HG03108 (cell line): ENCODE data around the gene FYCO1.

Experiments
- ATAC-seq: cut with Tn5 transposase; IDR thresholded peaks from one replicate; pipeline ENCODE4 v1.9.1; 2021; ENCODE audit warnings: moderate library complexity; ENCODE audit not compliant: unreplicated experiment

FYCO1 gene

GRCh38 chr3:45944830-45945620, 50.6 kb downstream of the FYCO1 start:
- ATAC-seq = no peak

DNA sequence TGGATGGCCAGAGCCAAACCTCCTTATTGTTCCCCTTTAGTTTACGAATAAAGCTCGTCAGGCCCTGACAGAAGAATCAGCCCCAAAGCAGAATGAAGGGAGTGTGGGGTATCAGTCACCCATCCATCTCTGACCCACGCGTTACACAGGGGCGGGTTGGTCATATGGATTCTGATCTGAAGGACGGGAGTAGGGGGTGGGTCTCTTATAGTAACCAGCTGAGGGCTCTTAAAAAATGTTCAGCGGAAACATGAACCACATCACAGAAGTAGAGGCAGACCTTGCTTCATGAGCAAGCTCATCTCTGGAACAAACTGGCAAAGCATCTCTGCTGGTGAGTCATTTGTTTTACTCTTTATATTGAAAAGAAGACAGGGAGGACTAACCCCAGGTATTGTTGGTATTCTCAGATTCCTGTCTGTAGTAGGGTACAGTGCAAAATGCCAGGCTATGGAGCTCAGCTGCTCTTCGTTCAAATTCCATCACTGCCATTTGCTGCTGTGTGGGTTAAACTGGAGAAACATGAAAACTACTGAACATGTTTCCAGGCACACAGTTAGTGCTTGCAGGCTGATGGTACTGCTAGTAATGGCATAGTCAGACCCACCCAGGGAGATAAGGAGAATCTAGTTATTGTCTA, 52.3 kb downstream of the FYCO1 start, which contains the start of gene CXCR6:
Gene CXCR6, plus strand, starts transcription at position 258 of the 640 bp plus-strand sequence. CDS start 3,018 bp downstream, outside the sequence.
- no peak for ATAC-seq

DNA sequence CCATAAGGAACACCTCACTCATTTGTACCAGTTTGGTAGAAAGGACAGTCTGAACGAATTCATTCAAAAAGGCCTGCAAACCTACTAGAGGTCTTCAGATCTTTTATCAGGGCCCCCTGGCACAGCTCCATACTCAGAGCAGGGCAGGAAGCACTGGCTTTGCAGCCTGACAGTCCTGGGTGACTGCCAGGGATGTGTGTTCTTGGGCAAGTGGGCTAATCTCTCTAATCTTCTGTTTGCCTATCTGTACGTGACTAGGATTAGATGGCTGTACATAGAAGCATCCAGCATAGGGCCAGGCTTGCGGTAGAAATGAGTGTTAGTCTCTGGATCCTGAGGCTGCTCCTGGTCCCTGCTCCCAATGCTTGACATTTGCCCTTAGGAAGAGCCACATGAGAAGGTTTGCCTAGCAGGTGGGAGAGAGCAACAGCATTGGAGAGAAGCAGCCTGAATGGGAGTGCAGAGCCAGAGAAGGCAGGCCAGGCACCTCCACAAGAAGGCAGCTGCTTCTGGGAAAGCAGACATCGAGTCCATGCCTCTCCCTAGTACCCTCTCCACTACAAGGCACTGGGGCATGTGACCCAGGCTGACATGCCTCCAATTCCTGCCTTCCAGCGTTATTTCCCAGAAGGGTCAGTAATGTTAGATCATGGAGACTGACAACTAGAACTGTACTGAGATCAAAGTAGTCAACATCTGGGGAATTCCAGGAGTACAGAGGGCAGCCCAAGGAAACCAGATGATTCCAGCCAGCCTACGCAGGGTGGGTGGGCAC, 53.4 kb downstream of the FYCO1 start:
- ATAC-seq = no peak

DNA sequence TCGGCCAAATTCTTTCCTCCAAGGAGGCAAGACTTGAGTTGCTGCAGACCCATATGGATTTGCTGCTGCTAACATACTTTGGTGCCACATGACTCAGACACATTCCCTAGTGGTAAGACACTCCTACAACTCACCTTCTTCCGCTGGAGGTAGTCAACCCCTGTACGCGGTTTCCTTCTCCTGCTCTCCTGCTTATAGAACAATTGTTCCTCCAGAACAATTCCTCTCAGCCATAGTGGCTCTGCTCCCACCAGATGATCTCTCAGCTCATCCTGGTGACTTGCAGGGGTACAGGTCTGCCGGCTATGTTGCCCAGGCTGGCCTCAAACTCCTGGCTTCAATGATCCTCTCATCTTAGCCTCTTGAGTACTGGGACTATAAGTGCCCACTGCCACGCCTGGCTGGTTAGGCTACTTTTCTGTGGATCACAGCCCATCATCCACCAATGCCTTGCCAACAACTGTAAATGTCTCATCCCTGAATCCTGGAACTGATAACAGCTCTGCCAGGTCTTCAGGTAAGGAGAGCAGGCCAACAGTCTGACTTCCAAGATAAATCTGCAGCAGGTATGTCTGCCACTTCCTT, 54.8 kb downstream of the FYCO1 start:
- no peak for ATAC-seq

- ATAC-seq = no peak
These were observed 55.4 kb downstream of the FYCO1 start for GRCh38 chr3:45940004-45940780.

- ATAC-seq = no peak
These were observed 56.3 kb downstream of the FYCO1 start for GRCh38 chr3:45939341-45939771.

GRCh38 chr3:45938864-45939263, 56.8 kb downstream of the FYCO1 start:
- ATAC-seq = peak; percentile 59

GRCh38 chr3:45938043-45938435, 57.6 kb downstream of the FYCO1 start:
- ATAC-seq = no peak

DNA sequence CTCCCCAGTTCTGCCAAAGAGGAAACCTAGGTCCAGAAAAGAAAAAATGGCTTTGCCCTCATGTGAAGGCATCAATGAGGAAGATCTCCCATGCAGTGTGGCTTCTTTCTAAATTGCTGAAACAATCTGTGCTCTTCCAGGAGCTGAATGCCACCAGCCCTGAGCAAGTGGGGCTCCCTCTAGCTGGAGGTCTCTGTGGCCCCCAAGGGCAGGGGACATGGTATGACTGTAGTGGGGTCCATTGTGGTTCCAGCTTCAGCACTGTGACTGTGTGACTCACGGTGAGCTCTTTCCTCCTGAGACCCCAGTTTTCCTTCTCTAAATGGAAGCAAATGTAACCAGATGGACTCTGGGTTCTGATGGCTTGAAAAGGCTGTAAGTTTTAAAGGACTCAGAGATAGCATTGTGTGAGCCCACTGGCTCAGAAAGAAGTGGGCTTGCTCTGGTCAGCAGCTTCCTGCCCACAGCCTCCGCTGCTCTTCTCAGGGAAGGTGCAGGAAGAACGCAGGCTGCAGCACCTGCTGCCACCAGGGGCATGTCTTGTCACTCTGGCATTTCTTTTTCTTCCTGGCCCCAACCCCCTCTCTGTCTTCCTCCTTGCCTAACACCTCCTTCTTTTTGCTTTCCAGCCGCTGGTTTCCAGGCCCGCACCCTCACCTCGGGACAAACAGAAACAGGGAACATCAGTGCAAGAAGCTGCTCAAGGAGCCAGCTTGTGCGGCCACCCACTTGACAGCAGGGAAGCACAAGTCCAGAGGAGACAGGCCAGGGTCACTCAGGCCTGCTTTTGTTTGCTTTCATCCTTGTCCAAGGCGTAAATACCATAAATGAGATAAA, 58.2 kb downstream of the FYCO1 start:
- ATAC-seq = no peak

- ATAC-seq = no peak
These were observed 59.4 kb downstream of the FYCO1 start for GRCh38 chr3:45936261-45936660.

DNA sequence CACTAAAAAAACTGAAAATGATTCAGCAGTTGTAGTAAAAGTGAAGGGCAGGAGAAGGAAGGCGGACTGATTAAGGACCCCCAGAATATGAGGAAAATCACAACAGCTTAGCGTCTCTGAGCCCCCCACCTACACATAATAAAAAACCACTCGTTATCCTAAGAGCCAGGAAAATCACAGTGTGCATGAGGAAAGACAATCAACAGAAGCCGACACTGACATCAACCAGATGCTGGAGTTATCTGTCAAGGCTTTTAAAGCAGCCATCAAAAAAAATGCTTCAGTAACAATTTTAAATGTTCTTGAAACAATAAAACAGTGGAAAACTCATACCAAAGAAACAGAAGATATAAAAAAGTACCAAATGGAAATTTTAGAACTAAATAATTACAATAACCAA, 62.0 kb downstream of the FYCO1 start:
- ATAC-seq = no peak

DNA sequence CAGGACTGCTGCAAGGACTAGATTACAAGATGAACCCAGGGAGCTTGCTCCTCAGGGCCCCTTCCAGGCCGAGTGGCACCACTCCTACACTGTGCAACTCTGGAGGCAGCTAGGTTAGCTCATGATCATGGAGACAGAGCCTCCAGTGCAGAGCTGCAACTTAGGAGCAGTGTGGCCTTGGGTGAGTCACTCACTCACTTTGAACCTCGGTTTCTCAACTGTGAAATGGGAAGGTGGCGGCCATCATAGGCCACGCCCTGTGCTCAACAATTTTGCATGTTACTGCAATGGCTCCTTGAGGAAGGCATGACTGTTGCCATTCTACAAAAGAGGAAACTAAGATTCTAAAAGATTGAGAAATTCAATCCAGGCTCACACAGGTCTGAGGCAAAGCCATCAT, 63.5 kb downstream of the FYCO1 start:
- no peak for ATAC-seq

DNA sequence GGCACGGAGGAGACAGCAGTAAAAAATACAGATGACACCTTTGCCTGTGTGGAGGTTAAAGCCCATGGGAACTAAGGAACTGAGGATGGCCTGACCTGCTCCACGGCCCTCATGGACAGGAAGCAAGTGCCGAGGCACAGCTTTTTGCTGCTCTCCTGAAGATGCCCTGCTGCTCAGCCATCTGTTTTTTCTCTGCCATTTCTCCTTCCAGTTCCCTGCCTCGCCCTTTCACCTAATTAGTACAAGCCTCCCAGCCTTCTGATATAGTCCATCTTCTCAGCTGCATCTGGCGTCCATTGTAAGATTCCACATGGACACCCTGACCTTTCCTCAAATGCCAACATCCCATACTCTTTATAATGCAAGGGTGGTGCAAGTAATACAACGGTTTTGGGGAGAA, 64.1 kb downstream of the FYCO1 start:
- no peak for ATAC-seq

DNA sequence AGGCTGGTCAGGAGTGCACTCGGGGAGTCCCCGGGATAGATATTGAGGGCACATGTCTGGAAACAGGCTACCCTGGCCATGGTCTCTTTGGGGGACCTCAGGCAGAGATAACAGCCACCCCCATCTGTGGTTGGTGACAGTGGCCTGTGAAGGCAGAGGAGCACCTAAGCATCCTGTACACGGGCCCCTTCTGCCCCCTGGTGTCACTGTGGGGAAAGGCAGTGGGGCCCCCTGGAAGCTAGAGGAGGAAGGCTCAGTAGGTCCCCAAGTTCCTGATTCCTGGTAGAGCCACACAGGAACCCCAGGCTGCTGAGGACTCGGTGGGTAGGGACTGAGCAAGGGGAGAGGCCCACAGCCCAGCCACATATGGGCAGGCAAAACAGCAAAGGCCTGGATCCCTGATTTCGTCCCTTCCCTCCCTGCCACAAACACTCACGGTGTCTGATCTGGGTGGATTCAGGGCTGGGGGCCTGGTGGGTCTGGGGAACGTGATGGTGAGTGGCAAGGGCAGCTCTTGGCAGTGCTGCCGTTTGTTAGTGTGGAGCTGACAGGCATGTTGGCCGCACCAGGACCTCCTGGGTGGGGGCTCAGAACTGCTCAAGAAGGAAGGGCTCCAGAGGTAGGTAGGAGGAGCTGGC, 66.5 kb downstream of the FYCO1 start:
- ATAC-seq = peak; percentile 63

- no peak for ATAC-seq
These were observed 67.7 kb downstream of the FYCO1 start for GRCh38 chr3:45927881-45928280.

GRCh38 chr3:45923755-45924154, 71.9 kb downstream of the FYCO1 start:
- ATAC-seq = no peak

- no peak for ATAC-seq
These were observed 72.6 kb downstream of the FYCO1 start for GRCh38 chr3:45922950-45923590.

GRCh38 chr3:45922039-45922326, 73.6 kb downstream of the FYCO1 start:
- no peak for ATAC-seq
